Breast epithelium (tissue), 4 donors: ENCODE data around the gene CNTNAP2. TPM values are rescaled to one million over a fixed set of nuclear protein-coding genes. Genes with fewer than 3 reads are reported as not detected.

Experiments
- DNase-seq, 2 donors: peaks; one replicate each; pipeline ENCODE4 v3.0.0-alpha.2; 2019; ENCODE audit warnings: low spot score in 2 of 2
- H3K27ac ChIP-seq, 2 donors: fragments of 200-600 bp; sonication (generic) in 1 of 2; one replicate each; pipeline ENCODE4 v1.5.1; 2016 to 2019; ENCODE audit warnings: mild to moderate bottlenecking in 1 of 2
- H3K27me3 ChIP-seq, 2 donors: fragments of 200-600 bp; sonication (generic) in 1 of 2; one replicate each; pipeline versions ENCODE4 v1.5.1 to v1.6.0; 2017 to 2019; ENCODE audit warnings: control low read depth in 1 of 2, mild to moderate bottlenecking in 1 of 2
- H3K36me3 ChIP-seq: fragments of 200-600 bp; one replicate; pipeline ENCODE4 v1.5.1; 2019
- H3K4me1 ChIP-seq, 2 donors: fragments of 200-600 bp; sonication (generic); one replicate each; pipeline ENCODE4 v1.5.1; 2016 to 2019; ENCODE audit warnings: control low read depth in 1 of 2
- H3K4me3 ChIP-seq, 3 donors: fragments of 200-600 bp; sonication (generic); 1 replicate in 2 of 3; 2 replicates in 1 of 3; pipeline ENCODE4 v1.5.1; 2016 to 2019; ENCODE audit warnings: mild to moderate bottlenecking in 3 of 3, moderate library complexity in 2 of 3
- H3K9me3 ChIP-seq, 2 donors: fragments of 200-600 bp; sonication (generic) in 1 of 2; one replicate each; pipeline ENCODE4 v1.5.1; 2016 to 2019; ENCODE audit warnings: control low read depth in 1 of 2
- POLR2A ChIP-seq: fragments of 450-650 bp; IDR thresholded peaks from one replicate; pipeline ENCODE4 v1.6.1; 2016; ENCODE audit warnings: antibody characterized with exemption, mild to moderate bottlenecking, moderate library complexity
- POLR2AphosphoS5 ChIP-seq, 3 donors: sonication (generic); formaldehyde crosslinking; IDR thresholded peaks; one replicate each; pipeline ENCODE4 v1.6.1; 2017; ENCODE audit warnings: antibody characterized with exemption in 3 of 3
- intact Hi-C: fragments of 100-400 bp; cut with DNase I; formaldehyde crosslinking; loops from one replicate; pipeline ENCODE4 v1.15.1; 2023; ENCODE audit warnings: low total_unique reads
- total RNA-seq, 3 donors: library from RNA; depleted of rRNA; stranded (reverse); fragments of >200 nt; gene quantifications; one replicate each; pipeline ENCODE4 v1.1.0, GENCODE V29; 2016
- TF ChIP-seq, protein P1 (sequence below), 3 donors: fragments of 450-650 bp; IDR thresholded peaks; one replicate each; pipeline ENCODE4 v1.5.1; 2016 to 2017; ENCODE audit warnings: antibody characterized with exemption in 3 of 3, mild to moderate bottlenecking in 3 of 3, moderate library complexity in 3 of 3

Gene CNTNAP2
- total RNA-seq, 3 donors from 2014 or later = 0.29 to 0.66 TPM; not detected in 1

DNA sequence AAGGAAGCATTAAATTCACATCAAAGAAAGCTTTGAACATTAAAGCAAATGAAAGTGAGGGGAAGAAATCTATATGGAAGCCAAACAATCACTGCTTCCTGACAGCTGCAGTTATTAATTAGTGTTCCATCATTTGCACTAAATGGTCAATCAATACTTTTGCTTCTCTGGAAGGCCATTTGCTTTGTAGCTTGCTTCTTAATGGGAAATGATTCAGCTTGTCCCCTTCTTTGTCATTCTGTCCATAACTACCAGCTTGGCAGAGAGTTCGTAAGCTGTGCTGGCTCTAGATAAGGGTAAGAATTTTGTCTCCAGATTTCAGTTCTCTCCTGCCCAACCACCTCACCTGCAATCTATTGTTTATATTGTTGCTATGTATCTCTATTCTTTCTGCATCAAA is 596.6 kb downstream of the CNTNAP2 start:
- no peaks in the 10 kb centered on the region for H3K4me1 ChIP-seq
- no peak for DNase-seq
- no peak overlapping the region for H3K27ac ChIP-seq
- intact Hi-C loops = no loop called here
- no peaks in the 10 kb centered on the region for H3K9me3 ChIP-seq
- TF ChIP-seq POLR2AphosphoS5 (IDR thresholded peaks at IDR 0.05) (no peak), POLR2A (no peak)
- TF ChIP-seq, protein P1, sequence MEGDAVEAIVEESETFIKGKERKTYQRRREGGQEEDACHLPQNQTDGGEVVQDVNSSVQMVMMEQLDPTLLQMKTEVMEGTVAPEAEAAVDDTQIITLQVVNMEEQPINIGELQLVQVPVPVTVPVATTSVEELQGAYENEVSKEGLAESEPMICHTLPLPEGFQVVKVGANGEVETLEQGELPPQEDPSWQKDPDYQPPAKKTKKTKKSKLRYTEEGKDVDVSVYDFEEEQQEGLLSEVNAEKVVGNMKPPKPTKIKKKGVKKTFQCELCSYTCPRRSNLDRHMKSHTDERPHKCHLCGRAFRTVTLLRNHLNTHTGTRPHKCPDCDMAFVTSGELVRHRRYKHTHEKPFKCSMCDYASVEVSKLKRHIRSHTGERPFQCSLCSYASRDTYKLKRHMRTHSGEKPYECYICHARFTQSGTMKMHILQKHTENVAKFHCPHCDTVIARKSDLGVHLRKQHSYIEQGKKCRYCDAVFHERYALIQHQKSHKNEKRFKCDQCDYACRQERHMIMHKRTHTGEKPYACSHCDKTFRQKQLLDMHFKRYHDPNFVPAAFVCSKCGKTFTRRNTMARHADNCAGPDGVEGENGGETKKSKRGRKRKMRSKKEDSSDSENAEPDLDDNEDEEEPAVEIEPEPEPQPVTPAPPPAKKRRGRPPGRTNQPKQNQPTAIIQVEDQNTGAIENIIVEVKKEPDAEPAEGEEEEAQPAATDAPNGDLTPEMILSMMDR (IDR thresholded peaks at IDR 0.05) = no peak
- no peak overlapping the region for H3K4me3 ChIP-seq
- H3K27me3 ChIP-seq = no peaks in the 10 kb centered on the region
- H3K36me3 ChIP-seq = no peaks in the 10 kb centered on the region

DNA sequence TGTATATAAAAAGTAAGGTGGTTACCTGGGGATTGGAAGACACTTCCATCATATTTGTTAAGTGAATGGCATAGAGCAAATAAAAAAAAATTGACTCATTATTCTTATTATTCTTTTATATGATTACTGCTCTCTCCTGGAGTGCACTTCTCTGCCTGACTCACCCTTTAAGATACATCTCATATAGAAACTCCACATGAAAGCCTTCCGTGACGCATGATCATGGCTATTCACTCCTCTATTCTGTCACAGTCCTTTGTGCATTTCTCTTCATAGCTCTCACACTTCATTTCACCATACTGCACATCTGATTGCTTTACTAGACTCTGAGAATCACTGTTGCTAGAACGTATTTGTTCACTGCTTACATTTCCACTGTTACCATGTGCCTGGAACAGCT is 597.3 kb downstream of the CNTNAP2 start:
- intact Hi-C loops = no loop called here
- H3K36me3 ChIP-seq = no peaks in the 10 kb centered on the region
- no peak overlapping the region for H3K27ac ChIP-seq
- no peaks in the 10 kb centered on the region for H3K27me3 ChIP-seq
- no peaks in the 10 kb centered on the region for H3K4me1 ChIP-seq
- TF ChIP-seq, protein P1 (IDR thresholded peaks at IDR 0.05) = no peak
- TF ChIP-seq POLR2AphosphoS5 (IDR thresholded peaks at IDR 0.05) (no peak), POLR2A (no peak)
- no peak for DNase-seq
- no peak overlapping the region for H3K4me3 ChIP-seq
- no peaks in the 10 kb centered on the region for H3K9me3 ChIP-seq

DNA sequence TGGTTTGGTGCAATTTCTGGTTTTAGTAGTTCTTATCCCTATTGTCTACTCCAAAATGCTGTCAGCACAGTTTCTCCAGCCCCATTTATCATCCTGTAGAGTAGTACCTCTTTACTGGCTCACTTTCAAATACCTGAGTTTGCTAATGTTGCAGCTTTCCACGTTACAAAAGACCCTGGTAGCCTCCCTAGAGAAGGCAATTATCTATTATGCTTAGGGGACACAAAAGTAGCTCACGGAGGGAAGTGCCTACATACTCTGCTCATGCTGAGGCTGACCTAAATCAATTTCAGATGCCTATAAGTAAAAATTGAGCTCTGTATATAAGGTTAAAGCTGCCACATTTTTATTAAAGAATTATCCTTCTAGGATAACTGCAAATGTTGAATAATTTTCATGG is 603.6 kb downstream of the CNTNAP2 start:
- H3K27me3 ChIP-seq = no peaks in the 10 kb centered on the region
- TF ChIP-seq, protein P1 (IDR thresholded peaks at IDR 0.05) = no peak
- TF ChIP-seq POLR2A = no peak
- no peak for TF ChIP-seq POLR2AphosphoS5 (IDR thresholded peaks at IDR 0.05)
- no peak for DNase-seq
- no peaks in the 10 kb centered on the region for H3K36me3 ChIP-seq
- no peaks in the 10 kb centered on the region for H3K4me1 ChIP-seq
- H3K4me3 ChIP-seq = no peak overlapping the region
- intact Hi-C loops = no loop called here
- no peaks in the 10 kb centered on the region for H3K9me3 ChIP-seq
- no peak overlapping the region for H3K27ac ChIP-seq

DNA sequence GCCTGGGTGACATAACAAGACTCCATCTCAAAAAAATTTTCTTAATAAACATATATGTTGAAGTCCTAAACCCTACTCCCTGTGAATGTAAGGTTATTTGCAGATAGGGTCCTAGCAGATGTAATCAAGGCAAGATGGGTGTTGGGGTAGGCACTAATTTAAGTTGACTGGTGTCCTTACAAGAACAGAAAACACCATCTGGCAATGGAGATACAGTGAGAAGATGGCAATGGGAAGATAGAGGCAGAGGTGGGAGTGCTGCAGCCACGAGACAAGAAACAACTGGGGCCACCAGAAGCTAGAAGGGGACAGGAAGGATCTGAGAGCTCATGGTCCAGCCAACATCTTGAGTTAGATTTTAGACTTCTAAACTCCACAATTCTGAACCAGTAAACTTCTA is 606.4 kb downstream of the CNTNAP2 start:
- no peak for DNase-seq
- no peak overlapping the region for H3K27ac ChIP-seq
- no peaks in the 10 kb centered on the region for H3K4me1 ChIP-seq
- no peak overlapping the region for H3K4me3 ChIP-seq
- no peak for TF ChIP-seq POLR2AphosphoS5 (IDR thresholded peaks at IDR 0.05)
- no peak for TF ChIP-seq POLR2A
- TF ChIP-seq, protein P1 (IDR thresholded peaks at IDR 0.05) = no peak
- H3K36me3 ChIP-seq = no peaks in the 10 kb centered on the region
- intact Hi-C loops = no loop called here
- H3K27me3 ChIP-seq = no peaks in the 10 kb centered on the region
- H3K9me3 ChIP-seq = no peaks in the 10 kb centered on the region

DNA sequence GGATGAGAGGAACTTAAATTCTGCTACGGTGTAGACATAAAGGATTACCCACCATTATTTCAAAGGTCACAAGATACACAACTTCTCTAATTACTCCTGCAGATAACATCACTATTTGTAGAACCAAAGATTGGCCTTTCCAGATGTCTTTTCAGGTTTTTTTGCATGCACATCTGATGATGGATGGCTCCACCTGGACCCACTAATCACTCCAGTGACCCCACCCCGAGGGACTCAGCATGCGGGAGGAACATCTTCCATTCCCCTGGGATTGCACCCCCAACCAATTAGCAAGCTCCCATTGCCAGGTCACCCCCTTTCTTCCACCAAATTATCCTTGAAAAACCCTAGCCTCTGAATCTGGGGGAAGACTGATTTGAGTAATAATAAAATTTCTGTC is 608.9 kb downstream of the CNTNAP2 start:
- H3K4me3 ChIP-seq = no peak overlapping the region
- TF ChIP-seq POLR2A = no peak
- TF ChIP-seq, protein P1 (IDR thresholded peaks at IDR 0.05) = no peak
- H3K36me3 ChIP-seq = no peaks in the 10 kb centered on the region
- H3K9me3 ChIP-seq = no peaks in the 10 kb centered on the region
- no peaks in the 10 kb centered on the region for H3K27me3 ChIP-seq
- H3K4me1 ChIP-seq = no peaks in the 10 kb centered on the region
- H3K27ac ChIP-seq = no peak overlapping the region
- no peak for DNase-seq
- intact Hi-C loops = no loop called here
